Peyer's patch (tissue), 4 donors: ENCODE data around the gene FHL1.

Source experiments
- CTCF ChIP-seq, 6 experiments: fragments of 450-650 bp in 4 of 6; fragments of 200-600 bp in 2 of 6; sonication (generic) in 1 of 6; IDR thresholded peaks; one replicate each; pipeline ENCODE4 v1.5.1; 2017 to 2019; ENCODE audit warnings: antibody characterized with exemption in 6 of 6, mild to moderate bottlenecking in 3 of 6, moderate library complexity in 1 of 6
- POLR2A ChIP-seq, 2 donors: fragments of 450-650 bp; IDR thresholded peaks; one replicate each; pipeline ENCODE4 v1.5.1; 2017; ENCODE audit warnings: antibody characterized with exemption in 2 of 2, mild to moderate bottlenecking in 2 of 2, moderate library complexity in 2 of 2

DNA sequence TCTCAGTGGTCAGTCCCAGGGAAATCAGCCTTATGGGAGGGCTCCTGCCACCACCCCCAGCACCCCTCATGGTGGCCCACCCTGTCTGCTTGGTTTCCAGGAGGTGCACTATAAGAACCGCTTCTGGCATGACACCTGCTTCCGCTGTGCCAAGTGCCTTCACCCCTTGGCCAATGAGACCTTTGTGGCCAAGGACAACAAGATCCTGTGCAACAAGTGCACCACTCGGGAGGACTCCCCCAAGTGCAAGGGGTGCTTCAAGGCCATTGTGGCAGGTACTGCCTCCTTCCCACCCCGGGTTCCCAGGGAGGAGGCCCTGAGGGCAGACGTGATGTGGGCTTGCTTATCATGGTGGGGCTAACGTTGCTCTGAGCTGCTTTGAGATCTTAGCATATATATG lies 59.6 kb downstream of the FHL1 start:
- TF ChIP-seq CTCF (IDR thresholded peaks at IDR 0.05) (no peak), POLR2A (IDR thresholded peaks at IDR 0.05) (no peak)
